ENCODE results near the gene MEI4. TPM values are rescaled to one million over a fixed set of nuclear protein-coding genes. Genes with fewer than 3 reads are reported as not detected.

Gene MEI4, protein sequence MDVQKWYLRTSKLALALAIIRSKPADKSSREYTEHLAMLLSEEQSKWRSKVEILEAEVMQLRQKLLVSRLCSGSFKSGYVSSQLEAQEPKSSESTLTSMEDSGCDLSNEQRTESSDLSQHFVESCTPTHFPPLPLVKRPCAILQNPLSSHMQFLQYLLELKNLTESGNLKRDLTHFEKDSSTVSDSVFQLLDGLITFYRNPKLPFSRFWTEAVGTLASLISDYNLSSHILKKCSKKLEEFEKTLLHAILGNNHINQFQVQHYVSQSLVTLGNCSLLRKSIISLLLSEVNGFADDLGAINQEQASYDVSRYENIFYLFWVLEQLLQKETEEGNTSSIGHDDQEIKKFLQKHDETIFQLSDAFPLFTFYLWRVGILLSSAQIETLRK
- total RNA-seq, result 0.21 TPM in 1 of 2 replicates, not detected in the other

DNA sequence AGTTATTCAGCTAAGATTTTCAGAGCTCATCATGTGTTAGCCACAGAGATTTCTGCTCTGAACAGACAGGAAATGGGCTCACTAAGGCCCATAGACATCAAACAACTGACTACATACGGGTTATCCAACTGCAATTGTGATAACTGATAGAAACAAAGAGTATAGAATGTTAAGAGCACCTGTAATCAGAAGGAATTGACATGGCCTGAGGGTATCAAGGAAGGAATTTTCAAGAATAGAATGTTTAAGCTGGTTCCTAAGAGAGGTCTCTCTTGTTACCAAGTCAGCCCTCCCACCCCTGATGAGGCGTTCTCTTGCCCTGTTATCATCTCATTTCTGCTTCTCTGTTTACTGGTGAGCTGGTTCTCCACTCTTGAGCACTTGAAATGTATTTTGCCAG is at the start of gene MEI4:
MEI4 (plus strand) TSS at position 301 of the 400 bp plus-strand sequence. CDS start 37,633 bp downstream, outside the sequence.
- H3K27me3 ChIP-seq (ENCODE audit: control insufficient read depth, insufficient read depth, low read length), result no peaks in the 10 kb centered on the region
- H3K36me3 ChIP-seq (ENCODE audit: control insufficient read depth, insufficient read depth, low read length), result no peaks in the 10 kb centered on the region
- DNase-seq (ENCODE audit: low read depth), result no peak
- TF ChIP-seq CTCF (IDR thresholded peaks at IDR 0.05; ENCODE audit: insufficient read depth, low read length, poor library complexity, severe bottlenecking), result no peak
- H3K4me3 ChIP-seq (ENCODE audit: low read depth, low read length), result no peak within 1 kb of the TSS

GRCh38 chr6:77604476-77604875 is 48.4 kb upstream of the MEI4 start:
- H3K36me3 ChIP-seq (ENCODE audit: control insufficient read depth, insufficient read depth, low read length), result no peaks in the 10 kb centered on the region
- H3K4me3 ChIP-seq (ENCODE audit: low read depth, low read length), result no peak overlapping the region
- H3K27me3 ChIP-seq (ENCODE audit: control insufficient read depth, insufficient read depth, low read length), result no peaks in the 10 kb centered on the region
- no peak for TF ChIP-seq CTCF (IDR thresholded peaks at IDR 0.05; ENCODE audit: insufficient read depth, low read length, poor library complexity, severe bottlenecking)
- DNase-seq (ENCODE audit: low read depth), result no peak

DNA sequence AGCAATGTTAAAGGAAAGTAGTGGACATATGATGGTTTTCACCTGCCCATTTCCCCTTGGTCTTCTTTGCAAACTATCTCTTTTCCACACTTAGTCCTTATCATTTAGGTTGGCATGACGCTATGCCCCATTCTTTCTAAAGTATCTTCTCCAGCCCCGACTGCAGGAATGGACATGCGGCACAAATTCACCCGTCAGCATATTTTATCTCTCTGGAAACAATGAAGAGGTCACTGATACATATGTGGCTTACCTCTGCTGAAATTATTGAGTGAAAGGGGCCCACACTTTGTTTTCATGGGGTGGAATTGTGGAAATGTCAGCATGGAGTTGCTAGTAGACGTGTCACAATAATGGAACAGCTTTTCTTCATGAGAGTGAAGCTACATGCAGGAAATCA is 45.8 kb upstream of the MEI4 start:
- H3K4me3 ChIP-seq (ENCODE audit: low read depth, low read length), result no peak overlapping the region
- no peaks in the 10 kb centered on the region for H3K36me3 ChIP-seq (ENCODE audit: control insufficient read depth, insufficient read depth, low read length)
- DNase-seq (ENCODE audit: low read depth), result no peak
- TF ChIP-seq CTCF (IDR thresholded peaks at IDR 0.05; ENCODE audit: insufficient read depth, low read length, poor library complexity, severe bottlenecking), result no peak
- H3K27me3 ChIP-seq (ENCODE audit: control insufficient read depth, insufficient read depth, low read length), result no peaks in the 10 kb centered on the region

- TF ChIP-seq CTCF (IDR thresholded peaks at IDR 0.05; ENCODE audit: insufficient read depth, low read length, poor library complexity, severe bottlenecking), result no peak
- Histone ChIP-seq H3K36me3 (ENCODE audit: control insufficient read depth, insufficient read depth, low read length) (no peaks in the 10 kb centered on the region), H3K4me3 (ENCODE audit: low read depth, low read length) (no peak overlapping the region), H3K27me3 (ENCODE audit: control insufficient read depth, insufficient read depth, low read length) (no peaks in the 10 kb centered on the region)
- DNase-seq (ENCODE audit: low read depth), result no peak
Observed at GRCh38 chr6:77609106-77609505, 43.7 kb upstream of the MEI4 start.

DNA sequence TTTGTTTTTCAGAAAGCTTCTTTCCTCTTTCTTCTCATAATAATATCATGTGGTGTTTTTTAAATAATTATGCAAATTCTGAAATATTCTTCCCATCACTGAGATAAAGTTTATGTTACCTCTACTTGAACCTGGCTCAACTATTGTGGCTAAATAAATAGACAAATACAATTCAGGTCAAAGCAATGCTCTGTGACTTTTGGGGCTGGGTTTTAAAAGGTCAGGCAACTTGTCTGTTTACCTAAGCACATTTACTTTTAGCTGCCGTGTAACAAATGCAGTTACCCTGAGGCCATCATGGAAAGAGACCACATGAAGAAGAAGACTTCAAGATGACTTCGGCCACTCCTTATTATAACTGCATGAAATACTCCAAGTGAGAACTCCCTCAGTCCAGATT is 33.7 kb upstream of the MEI4 start:
- Histone ChIP-seq H3K27me3 (ENCODE audit: control insufficient read depth, insufficient read depth, low read length) (no peaks in the 10 kb centered on the region), H3K4me3 (ENCODE audit: low read depth, low read length) (no peak overlapping the region), H3K36me3 (ENCODE audit: control insufficient read depth, insufficient read depth, low read length) (no peaks in the 10 kb centered on the region)
- no peak for TF ChIP-seq CTCF (IDR thresholded peaks at IDR 0.05; ENCODE audit: insufficient read depth, low read length, poor library complexity, severe bottlenecking)
- no peak for DNase-seq (ENCODE audit: low read depth)
